Psoas muscle (tissue), 8 donors: ENCODE measurements around the gene PBX4. TPM values are rescaled to one million over a fixed set of nuclear protein-coding genes. Genes with fewer than 3 reads are reported as not detected.

ENCODE experiments used
- ATAC-seq, 4 donors: fragments of 200-7000 bp; cut with Tn5 transposase; one replicate each; pipeline ENCODE4 v1.9.1; 2020; ENCODE audit warnings: moderate library complexity in 3 of 4, mild to moderate bottlenecking in 2 of 4
- DNase-seq, 2 donors: peaks; one replicate each; pipeline ENCODE4 v3.0.0-alpha.2; 2020
- H3K27ac ChIP-seq: fragments of 200-600 bp; one replicate; pipeline ENCODE4 v1.8.0; 2022
- H3K27me3 ChIP-seq, 3 donors: fragments of 200-600 bp in 1 of 3; one replicate each; pipeline versions ENCODE4 v1.6.1 to v1.8.0; 2013 to 2022; ENCODE audit warnings: low read length in 2 of 3, mild to moderate bottlenecking in 2 of 3, moderate library complexity in 1 of 3; ENCODE audit not compliant: insufficient read depth in 3 of 3
- H3K36me3 ChIP-seq, 2 donors: fragments of 200-600 bp in 1 of 2; one replicate each; pipeline versions ENCODE4 v1.6.1 to v1.8.0; 2013 to 2022; ENCODE audit warnings: low read depth in 1 of 2, mild to moderate bottlenecking in 1 of 2, moderate library complexity in 1 of 2; ENCODE audit not compliant: insufficient read depth in 1 of 2
- H3K4me1 ChIP-seq: fragments of 200-600 bp; one replicate; pipeline ENCODE4 v1.8.0; 2022
- H3K4me3 ChIP-seq: fragments of 200-600 bp; one replicate; pipeline ENCODE4 v1.8.0; 2022; ENCODE audit warnings: mild to moderate bottlenecking
- H3K9me3 ChIP-seq: fragments of 200-600 bp; one replicate; pipeline ENCODE4 v1.8.0; 2022
- CTCF ChIP-seq: fragments of 200-600 bp; IDR thresholded peaks from one replicate; pipeline ENCODE4 v1.8.0; 2022; ENCODE audit warnings: antibody characterized with exemption
- WGBS, 3 donors: extraction: QIAGEN DNeasy Blood & Tissue Kit; methylation state at CpG; one replicate each; pipeline versions ENCODE4 v1.1.6 to v1.1.7; 2013; 5-methylcytosine and 5-hydroxymethylcytosine counted together
- intact Hi-C, 2 donors: fragments of 100-400 bp; cut with DNase I; formaldehyde crosslinking; loops; one replicate each; pipeline versions ENCODE4 v1.11.0 to v1.14.2; 2022
- polyA plus RNA-seq, 3 donors: library from polyadenylated mRNA; stranded (reverse); fragments of 200-250 nt; gene quantifications; one replicate each; pipeline ENCODE4 v1.2.3, GENCODE V29; 2013
- total RNA-seq, 4 donors: library from RNA; stranded (reverse); fragmentation: NEBNext Ultra II Directional in 2 of 4; extraction: Animal tissue kit (Norgen Biotek cat#: 25700) in 2 of 4; gene quantifications; one replicate each; pipeline versions ENCODE4 v1.2.1 to v1.2.4, GENCODE V29; 2021 to 2023
- donor health status: healthy with polysubstance abuse.
- donor health status: DM: no; HTN: no; CAD: no; lungs with moderate emphysema.
- donor health status: Bipolar disorder and iron deficiency.
- donor health status: healthy.
- donor health status: DM: yes; HTN: yes; CAD: no.
- donor health status: DM: no; HTN: no; CAD: no.
- donor health status: DM: no; HTN: no; CAD: no.
- donor health status: DM: yes; HTN: yes; CAD: no.

The PBX4 gene
- total and polyA plus RNA-seq, 7 donors: 0.06 to 0.17 (median 0.08) TPM; not detected in 4

GRCh38 chr19:19538061-19538784 is 80.3 kb downstream of the PBX4 start, which contains the start of gene CILP2:
CILP2 (plus strand) TSS chr19:19538265; CDS start chr19:19538350, 85 bp downstream.
- 1 to 4% (median 2%) methylated on average over 35 to 56 of the region's 56 CpGs for WGBS, 3 donors
- Histone ChIP-seq H3K4me3 (peak within 1 kb of the TSS; percentile 42), H3K27ac (no peak within 1 kb of the TSS), H3K36me3 (no peaks in the 10 kb centered on the region), H3K9me3 (no peaks in the 10 kb centered on the region), H3K4me1 (peaks cover 12% of the 10 kb centered on the region), H3K27me3 (peaks cover 0 to 60% (median 40%) of the 10 kb centered on the region in 3 donors)
- TF ChIP-seq CTCF: no peak
- ATAC-seq: peak in 3 of 4 donors; percentile 29 to 33 (median 29)
- intact Hi-C loops: no loop called here
- peak; percentile 54 to 61 for DNase-seq

- no peak for ATAC-seq
- Histone ChIP-seq H3K36me3 (no peaks in the 10 kb centered on the region), H3K27me3 (peaks cover 0 to 51% (median 35%) of the 10 kb centered on the region in 3 donors), H3K4me1 (peaks cover 15% of the 10 kb centered on the region), H3K27ac (no peak overlapping the region), H3K9me3 (no peaks in the 10 kb centered on the region), H3K4me3 (peak overlapping the region; percentile 42)
- DNase-seq: no peak
- intact Hi-C loops: no loop called here
- no peak for TF ChIP-seq CTCF
- WGBS, 3 donors: 30 to 33% (median 30%) methylated on average over 40 to 59 of the region's 59 CpGs
These were observed 81.1 kb downstream of the PBX4 start for GRCh38 chr19:19537075-19538048.

DNA sequence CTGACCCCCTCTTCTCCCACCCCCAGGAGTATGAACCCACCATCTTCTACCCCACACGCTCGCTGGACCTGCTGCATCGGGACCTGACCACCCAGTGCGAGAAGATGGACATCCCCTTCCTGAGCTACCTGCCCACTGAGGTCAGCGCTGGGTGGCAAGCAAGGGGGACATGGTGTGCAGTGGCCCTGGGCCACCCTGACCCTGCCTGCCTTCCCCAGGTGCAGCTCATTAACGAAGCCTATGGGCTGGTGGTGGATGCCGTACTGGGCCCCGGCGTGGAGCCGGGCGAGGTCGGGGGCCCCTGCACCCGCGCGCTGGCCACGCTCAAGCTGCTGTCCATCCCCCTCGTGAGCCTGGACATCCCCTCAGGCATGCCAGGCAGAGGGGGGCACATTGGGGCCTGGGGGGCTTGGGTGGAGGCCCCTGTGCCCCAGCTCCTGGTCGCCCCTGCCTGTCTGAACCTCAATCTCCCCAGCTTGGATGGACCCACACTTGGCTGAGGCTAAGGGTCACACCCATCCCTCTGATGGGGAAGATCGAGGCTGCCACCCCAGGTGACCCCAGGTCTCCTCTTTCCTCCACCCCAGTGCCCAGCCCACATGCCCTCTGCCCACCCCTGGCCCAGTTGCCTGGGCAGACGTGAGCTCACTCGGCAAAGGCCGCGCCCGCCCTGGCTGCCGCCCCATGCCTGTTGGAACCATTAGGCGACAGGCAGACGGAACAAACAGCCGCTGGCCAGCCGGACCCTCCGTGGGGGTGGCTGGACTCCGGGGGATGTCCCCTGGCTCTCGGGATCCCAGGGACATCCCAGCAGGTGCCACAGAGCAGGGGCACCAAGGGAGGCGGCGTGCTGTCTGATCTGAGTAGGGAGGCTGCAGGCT is 82.9 kb downstream of the PBX4 start:
- no peak overlapping the region for H3K4me3 ChIP-seq
- peaks cover 0 to 33% (median 26%) of the 10 kb centered on the region in 3 donors for H3K27me3 ChIP-seq
- no peaks in the 10 kb centered on the region for H3K9me3 ChIP-seq
- no peak overlapping the region for H3K27ac ChIP-seq
- intact Hi-C loops: no loop called here
- ATAC-seq (no peak), DNase-seq (no peak)
- H3K36me3 ChIP-seq: no peaks in the 10 kb centered on the region
- TF ChIP-seq CTCF: no peak
- 65 to 84% (median 75%) methylated on average over 24 to 34 of the region's 34 CpGs for WGBS, 3 donors
- peaks cover 13% of the 10 kb centered on the region for H3K4me1 ChIP-seq

GRCh38 chr19:19534556-19535265 is 83.8 kb downstream of the PBX4 start:
- intact Hi-C loops: loop anchor here in 1 of 2 donors (5.0 kb wide), 2 partner anchors 113 to 428 kb away; no protein-coding TSS in a partner anchor
- ATAC-seq (no peak), DNase-seq (no peak)
- peaks cover 0 to 26% (median 21%) of the 10 kb centered on the region in 3 donors for H3K27me3 ChIP-seq
- peaks cover 13% of the 10 kb centered on the region for H3K4me1 ChIP-seq
- no peak for TF ChIP-seq CTCF
- peaks cover 0 to under 1% of the 10 kb centered on the region in 2 donors for H3K36me3 ChIP-seq
- 79 to 85% (median 83%) methylated on average over 27 of the region's 27 CpGs for WGBS, 3 donors
- no peak overlapping the region for H3K27ac ChIP-seq
- no peak overlapping the region for H3K4me3 ChIP-seq
- no peaks in the 10 kb centered on the region for H3K9me3 ChIP-seq
